C4-2B (cell line): ENCODE results near the gene TMEM183A.

Experiments
- ZFX ChIP-seq: fragments of 450-650 bp; IDR thresholded peaks from 2 replicates; pipeline ENCODE4 v1.6.1; 2017
- TF ChIP-seq, protein P1 (sequence below): fragments of 450-650 bp; conservative IDR thresholded peaks from 2 replicates; pipeline ENCODE4 v1.5.1; 2017; ENCODE audit warnings: mild to moderate bottlenecking

DNA sequence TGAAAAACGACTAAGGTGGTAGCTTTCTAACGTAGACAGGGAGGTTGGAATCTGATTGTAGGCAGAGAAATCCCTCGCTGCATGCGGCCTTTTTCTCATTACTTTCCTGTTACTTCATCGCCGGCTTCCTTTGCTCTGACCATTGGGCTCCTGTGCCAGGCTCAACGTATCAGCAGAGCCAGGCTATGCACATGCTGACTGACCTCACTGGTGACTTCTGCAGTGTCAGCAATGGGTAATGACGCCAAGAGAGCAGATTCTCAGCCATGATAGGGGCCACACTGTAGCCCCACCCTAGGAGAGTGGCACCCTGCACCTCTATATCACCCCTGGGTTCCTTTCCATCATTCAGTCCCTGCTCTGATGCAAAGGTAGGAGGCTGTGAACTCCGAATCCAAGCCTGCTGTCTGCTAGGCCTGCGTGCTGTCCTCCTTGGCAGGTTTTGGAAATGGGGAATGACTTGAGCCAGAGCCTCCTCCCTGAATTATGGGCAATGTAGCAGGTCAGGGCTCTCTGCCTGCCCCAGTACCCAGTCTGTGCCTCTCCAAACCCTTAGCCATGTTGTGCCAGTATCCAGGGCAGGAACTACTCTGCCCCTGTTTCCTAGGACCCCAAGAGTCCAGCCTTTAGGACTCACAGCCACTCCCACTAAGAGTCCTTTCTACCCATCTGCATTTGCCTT, 30.5 kb downstream of the TMEM183A start:
- TF ChIP-seq, protein P1, sequence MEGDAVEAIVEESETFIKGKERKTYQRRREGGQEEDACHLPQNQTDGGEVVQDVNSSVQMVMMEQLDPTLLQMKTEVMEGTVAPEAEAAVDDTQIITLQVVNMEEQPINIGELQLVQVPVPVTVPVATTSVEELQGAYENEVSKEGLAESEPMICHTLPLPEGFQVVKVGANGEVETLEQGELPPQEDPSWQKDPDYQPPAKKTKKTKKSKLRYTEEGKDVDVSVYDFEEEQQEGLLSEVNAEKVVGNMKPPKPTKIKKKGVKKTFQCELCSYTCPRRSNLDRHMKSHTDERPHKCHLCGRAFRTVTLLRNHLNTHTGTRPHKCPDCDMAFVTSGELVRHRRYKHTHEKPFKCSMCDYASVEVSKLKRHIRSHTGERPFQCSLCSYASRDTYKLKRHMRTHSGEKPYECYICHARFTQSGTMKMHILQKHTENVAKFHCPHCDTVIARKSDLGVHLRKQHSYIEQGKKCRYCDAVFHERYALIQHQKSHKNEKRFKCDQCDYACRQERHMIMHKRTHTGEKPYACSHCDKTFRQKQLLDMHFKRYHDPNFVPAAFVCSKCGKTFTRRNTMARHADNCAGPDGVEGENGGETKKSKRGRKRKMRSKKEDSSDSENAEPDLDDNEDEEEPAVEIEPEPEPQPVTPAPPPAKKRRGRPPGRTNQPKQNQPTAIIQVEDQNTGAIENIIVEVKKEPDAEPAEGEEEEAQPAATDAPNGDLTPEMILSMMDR: no peak
- no peak for TF ChIP-seq ZFX
